ENCODE results near the gene SFPQ. TPM values are rescaled to one million over a fixed set of nuclear protein-coding genes. Genes with fewer than 3 reads are reported as not detected.

The SFPQ gene
- total RNA-seq, 1 donor = 152 TPM

GRCh38 chr1:35202048-35202719, 9.2 kb upstream of the SFPQ start:
- peak; percentile 89 for DNase-seq (ENCODE audit: low read depth)
- peak; percentile 97 for TF ChIP-seq CTCF (IDR thresholded peaks at IDR 0.05; ENCODE audit: insufficient read depth, low read length)
- no peak overlapping the region for H3K4me3 ChIP-seq (ENCODE audit: low read depth, low read length)

GRCh38 chr1:35201631-35202030, 8.7 kb upstream of the SFPQ start:
- no peak overlapping the region for H3K4me3 ChIP-seq (ENCODE audit: low read depth, low read length)
- no peak for DNase-seq (ENCODE audit: low read depth)
- no peak for TF ChIP-seq CTCF (IDR thresholded peaks at IDR 0.05; ENCODE audit: insufficient read depth, low read length)

GRCh38 chr1:35192056-35192852, 691 bp downstream of the SFPQ start:
- TF ChIP-seq CTCF (IDR thresholded peaks at IDR 0.05; ENCODE audit: insufficient read depth, low read length) = no peak
- peak; percentile 63 for DNase-seq (ENCODE audit: low read depth)
- peak overlapping the region; percentile 99 for H3K4me3 ChIP-seq (ENCODE audit: low read depth, low read length)

- TF ChIP-seq CTCF (IDR thresholded peaks at IDR 0.05; ENCODE audit: insufficient read depth, low read length) = no peak
- peak overlapping the region; percentile 99 for H3K4me3 ChIP-seq (ENCODE audit: low read depth, low read length)
- DNase-seq (ENCODE audit: low read depth) = no peak
These were observed 1.4 kb downstream of the SFPQ start for GRCh38 chr1:35191429-35192055.

GRCh38 chr1:35190784-35191183, 2.2 kb downstream of the SFPQ start:
- TF ChIP-seq CTCF (IDR thresholded peaks at IDR 0.05; ENCODE audit: insufficient read depth, low read length) = no peak
- peak; percentile 32 for DNase-seq (ENCODE audit: low read depth)
- peak overlapping the region; percentile 99 for H3K4me3 ChIP-seq (ENCODE audit: low read depth, low read length)

GRCh38 chr1:35188578-35189392, 4.2 kb downstream of the SFPQ start:
- DNase-seq (ENCODE audit: low read depth) = no peak
- peak overlapping the region; percentile 41 for H3K4me3 ChIP-seq (ENCODE audit: low read depth, low read length)
- no peak for TF ChIP-seq CTCF (IDR thresholded peaks at IDR 0.05; ENCODE audit: insufficient read depth, low read length)
